ENCODE measurements around the gene CMTM5.

Gene CMTM5

DNA sequence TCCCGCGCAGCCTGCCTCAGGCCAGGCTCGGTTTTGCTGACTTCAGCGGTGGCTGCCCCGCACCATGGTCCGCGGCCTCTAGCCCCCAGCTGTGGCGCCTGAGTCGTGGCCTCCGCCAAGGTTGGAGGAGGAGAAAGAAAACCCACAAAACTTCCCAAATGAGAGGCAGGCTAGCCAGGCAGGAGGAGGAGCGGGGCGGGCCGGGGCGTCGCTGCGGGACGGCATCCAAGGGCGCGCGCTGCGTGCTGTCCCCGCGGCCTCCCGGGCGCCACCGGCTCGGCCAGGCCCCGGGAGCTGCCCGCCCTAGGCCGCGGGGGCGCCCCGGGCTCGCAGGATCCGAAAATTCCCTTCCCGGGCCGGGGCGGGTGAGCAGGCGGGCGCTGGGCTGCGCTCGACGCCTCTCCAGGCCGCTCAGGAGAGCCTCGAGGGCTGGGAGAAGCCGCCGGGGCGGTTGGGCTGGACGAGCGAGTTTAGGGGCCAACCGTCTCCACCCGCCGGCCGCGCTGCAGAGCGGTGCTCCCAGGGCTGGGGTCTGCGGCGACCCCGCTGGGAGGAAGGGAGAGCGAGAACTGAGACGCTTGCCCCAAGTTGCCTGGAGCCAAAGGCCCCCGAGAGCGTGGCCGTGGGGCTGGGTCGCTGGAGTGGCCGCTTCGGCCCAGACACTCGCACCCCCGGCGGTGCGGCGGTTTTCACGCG is 11.7 kb upstream of the CMTM5 start, which contains the start of gene EFS:
TSS of gene EFS (minus strand) at position 137 of the 696 bp plus-strand sequence. CDS start 147 bp downstream, outside the sequence.
- Histone ChIP-seq H3K36me3 (ENCODE audit: control insufficient read depth in 5 of 5, insufficient read depth in 5 of 5, low read length in 5 of 5) (peaks cover 0 to 5% (median 2%) of the 10 kb centered on the region in 5 donors), H3K9ac (ENCODE audit: low read length in 5 of 5) (peak within 1 kb of the TSS; percentile 47 to 81 (median 69)), H3K9me3 (ENCODE audit: control insufficient read depth in 5 of 5, low read length in 5 of 5) (no peaks in the 10 kb centered on the region), H3K27me3 (ENCODE audit: control insufficient read depth in 5 of 5, insufficient read depth in 4 of 5, low read length in 5 of 5) (peaks cover 0 to 18% (median 6%) of the 10 kb centered on the region in 5 donors), H3K4me1 (ENCODE audit: control insufficient read depth in 5 of 5, insufficient read depth in 5 of 5, low read length in 5 of 5) (peaks cover 0 to 44% (median 33%) of the 10 kb centered on the region in 5 donors), H3K27ac (ENCODE audit: low read depth, low read length) (peak within 1 kb of the TSS; percentile 70), H3K4me3 (ENCODE audit: low read depth in 1 of 5, low read length in 5 of 5) (peak within 1 kb of the TSS; percentile 56 to 73 (median 65))

DNA sequence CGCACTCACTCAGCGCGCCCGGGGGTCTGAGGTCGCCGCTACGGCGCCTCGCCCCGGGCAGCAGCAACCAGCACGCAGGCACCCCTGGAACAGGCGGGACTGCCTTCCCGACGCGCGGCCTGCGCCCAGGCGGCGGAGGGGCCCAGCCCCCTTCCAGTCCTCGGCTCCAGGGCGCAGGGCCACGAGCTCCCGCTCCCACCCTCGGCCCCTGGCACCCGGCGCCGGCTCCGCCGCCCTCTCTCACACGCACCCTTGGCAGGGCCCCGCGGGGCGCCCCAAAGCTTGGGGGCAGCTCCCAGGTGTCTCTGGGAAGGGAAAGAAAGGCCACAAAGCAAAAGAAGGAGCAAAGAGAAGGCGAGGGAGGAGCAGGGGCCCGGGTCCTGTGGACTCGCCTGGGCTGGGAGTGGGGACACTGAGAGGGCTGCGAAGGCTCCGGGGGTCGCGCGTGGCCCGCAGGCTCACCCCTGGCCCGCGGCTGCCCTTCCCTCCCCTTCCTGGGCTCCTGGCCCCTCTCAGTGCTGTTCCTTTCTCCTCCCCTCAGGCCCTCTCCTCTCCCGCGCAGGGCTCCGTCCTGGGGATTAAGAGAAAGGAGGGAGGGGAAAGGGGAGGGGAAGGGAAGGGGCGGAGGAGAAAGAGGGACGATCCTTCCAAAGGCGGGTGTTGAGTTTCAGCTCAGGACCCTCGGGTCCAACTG is 11.0 kb upstream of the CMTM5 start:
- peaks cover 0 to 44% (median 33%) of the 10 kb centered on the region in 5 donors for H3K4me1 ChIP-seq (ENCODE audit: control insufficient read depth in 5 of 5, insufficient read depth in 5 of 5, low read length in 5 of 5)

DNA sequence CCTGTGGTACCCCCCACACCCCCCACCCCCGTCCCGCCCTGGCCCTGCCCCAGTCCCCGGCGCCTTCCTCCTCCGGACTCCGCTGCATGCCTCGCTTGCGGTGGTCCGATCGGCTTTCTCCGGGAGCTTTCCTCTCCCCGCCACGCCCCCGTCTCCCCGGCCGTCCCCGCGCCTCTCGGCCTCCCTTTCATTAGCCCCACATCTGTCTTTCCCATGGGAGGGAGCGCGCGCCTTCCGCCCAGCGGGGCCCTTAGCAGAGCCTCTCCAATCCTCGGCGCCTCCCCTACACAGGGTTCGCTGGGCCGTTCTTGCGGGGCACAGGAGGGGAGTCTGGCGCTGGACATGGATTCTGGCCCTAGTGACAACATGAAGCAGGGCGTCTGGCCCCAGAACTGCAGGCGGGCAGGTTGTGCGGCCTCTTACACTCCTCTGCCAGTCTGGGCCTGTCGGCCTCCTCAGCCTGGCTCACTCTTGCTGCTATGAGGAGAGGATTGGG is 10.4 kb upstream of the CMTM5 start:
- peaks cover 0 to 44% (median 33%) of the 10 kb centered on the region in 5 donors for H3K4me1 ChIP-seq (ENCODE audit: control insufficient read depth in 5 of 5, insufficient read depth in 5 of 5, low read length in 5 of 5)
- H3K4me3 ChIP-seq (ENCODE audit: low read depth in 1 of 5, low read length in 5 of 5) = peak overlapping the region in 3 of 5 donors; percentile 56 to 73 (median 61)
- H3K27me3 ChIP-seq (ENCODE audit: control insufficient read depth in 5 of 5, insufficient read depth in 4 of 5, low read length in 5 of 5) = peaks cover 0 to 29% (median 13%) of the 10 kb centered on the region in 5 donors
- H3K27ac ChIP-seq (ENCODE audit: low read depth, low read length) = peak overlapping the region; percentile 37
- H3K36me3 ChIP-seq (ENCODE audit: control insufficient read depth in 5 of 5, insufficient read depth in 5 of 5, low read length in 5 of 5) = no peaks in the 10 kb centered on the region
- H3K9ac ChIP-seq (ENCODE audit: low read length in 5 of 5) = peak overlapping the region in 2 of 5 donors; percentile 6 to 58
- H3K9me3 ChIP-seq (ENCODE audit: control insufficient read depth in 5 of 5, low read length in 5 of 5) = no peaks in the 10 kb centered on the region

More for the DNA sequence above, 11.0 kb upstream of the CMTM5 start:
- H3K27ac ChIP-seq (ENCODE audit: low read depth, low read length) = peak overlapping the region; percentile 62
- H3K4me3 ChIP-seq (ENCODE audit: low read depth in 1 of 5, low read length in 5 of 5) = peak overlapping the region in 4 of 5 donors; percentile 56 to 73 (median 63)
- H3K9ac ChIP-seq (ENCODE audit: low read length in 5 of 5) = peak overlapping the region in 4 of 5 donors; percentile 34 to 69 (median 58)
- no peaks in the 10 kb centered on the region for H3K36me3 ChIP-seq (ENCODE audit: control insufficient read depth in 5 of 5, insufficient read depth in 5 of 5, low read length in 5 of 5)
- peaks cover 0 to 25% (median 12%) of the 10 kb centered on the region in 5 donors for H3K27me3 ChIP-seq (ENCODE audit: control insufficient read depth in 5 of 5, insufficient read depth in 4 of 5, low read length in 5 of 5)
- H3K9me3 ChIP-seq (ENCODE audit: control insufficient read depth in 5 of 5, low read length in 5 of 5) = no peaks in the 10 kb centered on the region

DNA sequence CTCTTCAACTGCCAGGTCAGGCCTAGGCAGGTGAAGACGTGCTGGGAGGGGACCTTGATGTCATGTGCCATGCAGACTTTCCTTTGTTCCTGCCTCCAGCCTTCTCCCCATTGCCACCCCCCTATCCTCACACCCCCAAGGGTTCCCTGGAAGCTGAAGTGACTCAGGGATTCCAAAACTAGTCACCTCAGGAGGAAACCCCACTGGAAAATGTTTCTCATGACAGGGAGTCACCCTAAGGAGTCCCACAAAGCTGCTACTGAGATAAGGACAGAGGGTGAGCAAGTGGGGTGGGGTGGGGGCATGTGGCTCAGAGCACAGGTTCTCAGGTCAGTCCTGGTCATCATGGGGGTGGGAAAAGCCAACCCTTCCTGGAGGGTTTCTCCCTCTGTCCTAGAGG is 6.6 kb upstream of the CMTM5 start:
- Histone ChIP-seq H3K9ac (ENCODE audit: low read length in 5 of 5) (no peak overlapping the region), H3K4me3 (ENCODE audit: low read depth in 1 of 5, low read length in 5 of 5) (no peak overlapping the region), H3K4me1 (ENCODE audit: control insufficient read depth in 5 of 5, insufficient read depth in 5 of 5, low read length in 5 of 5) (peaks cover 0 to 14% (median 13%) of the 10 kb centered on the region in 5 donors), H3K27me3 (ENCODE audit: control insufficient read depth in 5 of 5, insufficient read depth in 4 of 5, low read length in 5 of 5) (peaks cover 0 to 34% (median 13%) of the 10 kb centered on the region in 5 donors), H3K27ac (ENCODE audit: low read depth, low read length) (no peak overlapping the region), H3K9me3 (ENCODE audit: control insufficient read depth in 5 of 5, low read length in 5 of 5) (no peaks in the 10 kb centered on the region), H3K36me3 (ENCODE audit: control insufficient read depth in 5 of 5, insufficient read depth in 5 of 5, low read length in 5 of 5) (no peaks in the 10 kb centered on the region)

DNA sequence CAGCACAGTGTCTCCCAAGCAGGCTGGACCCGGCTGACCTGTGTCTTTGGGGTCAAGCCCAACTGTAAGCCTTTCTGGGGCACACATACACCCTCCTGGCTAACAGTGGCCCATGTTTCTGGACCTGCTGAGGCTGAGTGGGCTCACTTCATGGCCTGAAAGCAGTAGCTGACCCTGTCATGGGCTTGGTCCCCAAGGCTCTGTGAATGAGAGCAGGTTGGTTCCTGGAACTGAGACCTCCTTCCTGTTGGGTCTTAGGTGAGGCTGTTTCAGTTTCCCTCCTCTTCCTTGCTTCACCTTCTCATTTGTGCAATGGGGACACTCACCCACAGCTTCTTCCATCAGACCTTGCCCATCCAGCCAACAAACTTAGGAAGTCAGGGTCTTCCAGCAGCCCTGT is 5.0 kb upstream of the CMTM5 start:
- Histone ChIP-seq H3K27ac (ENCODE audit: low read depth, low read length) (no peak overlapping the region), H3K9ac (ENCODE audit: low read length in 5 of 5) (no peak overlapping the region), H3K27me3 (ENCODE audit: control insufficient read depth in 5 of 5, insufficient read depth in 4 of 5, low read length in 5 of 5) (peaks cover 0 to 30% (median 13%) of the 10 kb centered on the region in 5 donors), H3K36me3 (ENCODE audit: control insufficient read depth in 5 of 5, insufficient read depth in 5 of 5, low read length in 5 of 5) (no peaks in the 10 kb centered on the region), H3K4me1 (ENCODE audit: control insufficient read depth in 5 of 5, insufficient read depth in 5 of 5, low read length in 5 of 5) (peaks cover 0 to 9% (median under 1%) of the 10 kb centered on the region in 5 donors), H3K9me3 (ENCODE audit: control insufficient read depth in 5 of 5, low read length in 5 of 5) (no peaks in the 10 kb centered on the region), H3K4me3 (ENCODE audit: low read depth in 1 of 5, low read length in 5 of 5) (no peak overlapping the region)

DNA sequence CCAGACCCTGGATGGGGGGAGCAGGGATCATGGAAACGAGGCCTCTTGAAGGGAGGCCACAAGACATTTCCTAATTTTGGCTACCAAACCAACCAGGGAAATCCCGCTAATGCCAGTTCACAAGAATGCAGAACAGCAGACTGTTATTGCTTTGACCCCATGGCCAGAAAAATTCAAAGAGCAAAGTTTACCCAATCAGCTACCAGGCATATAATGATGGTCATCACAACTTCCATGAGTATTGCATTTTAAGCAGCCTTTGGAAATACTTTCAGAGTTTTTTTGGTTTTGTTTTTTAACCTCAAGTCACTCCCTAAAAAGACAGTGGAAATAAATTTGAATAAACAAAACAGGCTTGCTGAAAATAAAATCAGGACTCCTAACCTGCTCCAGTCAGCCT is 4.3 kb upstream of the CMTM5 start, which contains the start of gene IL25:
TSS of gene IL25 (plus strand) at position 301 of the 400 bp plus-strand sequence.
- H3K9ac ChIP-seq (ENCODE audit: low read length in 5 of 5) = no peak within 1 kb of the TSS
- peaks cover 4 to 30% (median 15%) of the 10 kb centered on the region in 5 donors for H3K27me3 ChIP-seq (ENCODE audit: control insufficient read depth in 5 of 5, insufficient read depth in 4 of 5, low read length in 5 of 5)
- no peak within 1 kb of the TSS for H3K4me3 ChIP-seq (ENCODE audit: low read depth in 1 of 5, low read length in 5 of 5)
- no peaks in the 10 kb centered on the region for H3K9me3 ChIP-seq (ENCODE audit: control insufficient read depth in 5 of 5, low read length in 5 of 5)
- H3K36me3 ChIP-seq (ENCODE audit: control insufficient read depth in 5 of 5, insufficient read depth in 5 of 5, low read length in 5 of 5) = no peaks in the 10 kb centered on the region
- H3K4me1 ChIP-seq (ENCODE audit: control insufficient read depth in 5 of 5, insufficient read depth in 5 of 5, low read length in 5 of 5) = peaks cover 0 to 7% (median 0%) of the 10 kb centered on the region in 5 donors
- H3K27ac ChIP-seq (ENCODE audit: low read depth, low read length) = no peak within 1 kb of the TSS

DNA sequence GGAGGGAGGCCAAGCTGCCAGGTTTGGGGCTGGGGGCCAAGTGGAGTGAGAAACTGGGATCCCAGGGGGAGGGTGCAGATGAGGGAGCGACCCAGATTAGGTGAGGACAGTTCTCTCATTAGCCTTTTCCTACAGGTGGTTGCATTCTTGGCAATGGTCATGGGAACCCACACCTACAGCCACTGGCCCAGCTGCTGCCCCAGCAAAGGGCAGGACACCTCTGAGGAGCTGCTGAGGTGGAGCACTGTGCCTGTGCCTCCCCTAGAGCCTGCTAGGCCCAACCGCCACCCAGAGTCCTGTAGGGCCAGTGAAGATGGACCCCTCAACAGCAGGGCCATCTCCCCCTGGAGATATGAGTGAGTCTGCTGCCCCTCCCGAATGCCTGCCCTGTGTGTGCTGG is 3.8 kb upstream of the CMTM5 start:
- H3K36me3 ChIP-seq (ENCODE audit: control insufficient read depth in 5 of 5, insufficient read depth in 5 of 5, low read length in 5 of 5) = no peaks in the 10 kb centered on the region
- peaks cover 0 to 7% (median 0%) of the 10 kb centered on the region in 5 donors for H3K4me1 ChIP-seq (ENCODE audit: control insufficient read depth in 5 of 5, insufficient read depth in 5 of 5, low read length in 5 of 5)
- no peak overlapping the region for H3K27ac ChIP-seq (ENCODE audit: low read depth, low read length)
- H3K9ac ChIP-seq (ENCODE audit: low read length in 5 of 5) = no peak overlapping the region
- no peaks in the 10 kb centered on the region for H3K9me3 ChIP-seq (ENCODE audit: control insufficient read depth in 5 of 5, low read length in 5 of 5)
- H3K4me3 ChIP-seq (ENCODE audit: low read depth in 1 of 5, low read length in 5 of 5) = no peak overlapping the region
- peaks cover 4 to 28% (median 15%) of the 10 kb centered on the region in 5 donors for H3K27me3 ChIP-seq (ENCODE audit: control insufficient read depth in 5 of 5, insufficient read depth in 4 of 5, low read length in 5 of 5)

DNA sequence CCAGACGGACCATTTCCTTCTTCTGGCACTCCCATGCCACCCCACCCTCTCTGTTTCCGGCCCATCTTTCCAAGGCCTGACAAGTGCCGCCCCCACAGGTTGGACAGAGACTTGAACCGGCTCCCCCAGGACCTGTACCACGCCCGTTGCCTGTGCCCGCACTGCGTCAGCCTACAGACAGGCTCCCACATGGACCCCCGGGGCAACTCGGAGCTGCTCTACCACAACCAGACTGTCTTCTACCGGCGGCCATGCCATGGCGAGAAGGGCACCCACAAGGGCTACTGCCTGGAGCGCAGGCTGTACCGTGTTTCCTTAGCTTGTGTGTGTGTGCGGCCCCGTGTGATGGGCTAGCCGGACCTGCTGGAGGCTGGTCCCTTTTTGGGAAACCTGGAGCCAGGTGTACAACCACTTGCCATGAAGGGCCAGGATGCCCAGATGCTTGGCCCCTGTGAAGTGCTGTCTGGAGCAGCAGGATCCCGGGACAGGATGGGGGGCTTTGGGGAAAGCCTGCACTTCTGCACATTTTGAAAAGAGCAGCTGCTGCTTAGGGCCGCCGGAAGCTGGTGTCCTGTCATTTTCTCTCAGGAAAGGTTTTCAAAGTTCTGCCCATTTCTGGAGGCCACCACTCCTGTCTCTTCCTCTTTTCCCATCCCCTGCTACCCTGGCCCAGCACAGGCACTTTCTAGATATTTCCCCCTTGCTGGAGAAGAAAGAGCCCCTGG is 1.2 kb upstream of the CMTM5 start:
- H3K36me3 ChIP-seq (ENCODE audit: control insufficient read depth in 5 of 5, insufficient read depth in 5 of 5, low read length in 5 of 5) = no peaks in the 10 kb centered on the region
- no peak overlapping the region for H3K27ac ChIP-seq (ENCODE audit: low read depth, low read length)
- H3K4me1 ChIP-seq (ENCODE audit: control insufficient read depth in 5 of 5, insufficient read depth in 5 of 5, low read length in 5 of 5) = peaks cover 0 to 7% (median 0%) of the 10 kb centered on the region in 5 donors
- H3K9ac ChIP-seq (ENCODE audit: low read length in 5 of 5) = no peak overlapping the region
- H3K27me3 ChIP-seq (ENCODE audit: control insufficient read depth in 5 of 5, insufficient read depth in 4 of 5, low read length in 5 of 5) = peaks cover 14 to 36% (median 20%) of the 10 kb centered on the region in 5 donors
- H3K9me3 ChIP-seq (ENCODE audit: control insufficient read depth in 5 of 5, low read length in 5 of 5) = no peaks in the 10 kb centered on the region
- no peak overlapping the region for H3K4me3 ChIP-seq (ENCODE audit: low read depth in 1 of 5, low read length in 5 of 5)

DNA sequence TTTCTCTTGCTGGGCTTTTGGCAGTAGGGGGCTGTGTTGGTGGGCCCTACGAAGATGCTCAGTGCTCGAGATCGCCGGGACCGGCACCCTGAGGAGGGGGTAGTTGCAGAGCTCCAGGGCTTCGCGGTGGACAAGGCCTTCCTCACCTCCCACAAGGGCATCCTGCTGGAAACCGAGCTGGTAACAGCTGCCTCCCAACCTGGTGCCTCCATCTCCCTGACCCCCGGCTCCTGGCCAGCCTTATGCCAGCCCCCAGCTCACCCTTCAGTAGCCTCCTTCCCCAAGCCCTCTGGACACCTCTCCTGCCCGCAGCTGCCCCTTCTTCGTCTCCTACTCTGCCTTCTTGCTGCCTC is 328 bp downstream of the CMTM5 start:
- no peaks in the 10 kb centered on the region for H3K36me3 ChIP-seq (ENCODE audit: control insufficient read depth in 5 of 5, insufficient read depth in 5 of 5, low read length in 5 of 5)
- H3K27ac ChIP-seq (ENCODE audit: low read depth, low read length) = no peak overlapping the region
- H3K4me1 ChIP-seq (ENCODE audit: control insufficient read depth in 5 of 5, insufficient read depth in 5 of 5, low read length in 5 of 5) = peaks cover 0 to 7% (median 0%) of the 10 kb centered on the region in 5 donors
- no peaks in the 10 kb centered on the region for H3K9me3 ChIP-seq (ENCODE audit: control insufficient read depth in 5 of 5, low read length in 5 of 5)
- H3K9ac ChIP-seq (ENCODE audit: low read length in 5 of 5) = no peak overlapping the region
- peaks cover 20 to 27% (median 26%) of the 10 kb centered on the region in 5 donors for H3K27me3 ChIP-seq (ENCODE audit: control insufficient read depth in 5 of 5, insufficient read depth in 4 of 5, low read length in 5 of 5)
- no peak overlapping the region for H3K4me3 ChIP-seq (ENCODE audit: low read depth in 1 of 5, low read length in 5 of 5)

All from subcutaneous abdominal adipose tissue (tissue), 5 donors.